NCI-H1105 (cell line): ENCODE data around the gene CDX4.
"Not testable (repeated sequence)": the region's sequence is repeated elsewhere in the genome, so short reads cannot be mapped to it uniquely, and the experiment has no call there.

Experiments
- DNase-seq: peaks from one replicate; lab custom pipeline; 2025; lab: John Stamatoyannopoulos, UW

The CDX4 gene

GRCh38 chrX:73446831-73447230 lies at the start of gene CDX4:
Gene CDX4, plus strand, starts transcription at chrX:73447053. Its CDS starts 201 bp downstream, at chrX:73447254.
- DNase-seq, result no peak

- no peak for DNase-seq
Observed at GRCh38 chrX:73398185-73398914, 48.5 kb upstream of the CDX4 start.

- DNase-seq, result no peak
Observed at GRCh38 chrX:73400136-73400748, 46.6 kb upstream of the CDX4 start.

- DNase-seq, result no peak
Observed at GRCh38 chrX:73401591-73402266, 45.1 kb upstream of the CDX4 start.

- DNase-seq, result no peak
Observed at GRCh38 chrX:73412930-73413329, 33.9 kb upstream of the CDX4 start.

- no peak for DNase-seq
Observed at GRCh38 chrX:73447311-73447794, 500 bp downstream of the CDX4 start.

- DNase-seq, result no peak
Observed at GRCh38 chrX:73448379-73448778, 1.5 kb downstream of the CDX4 start.

GRCh38 chrX:73455171-73455570 lies 8.3 kb downstream of the CDX4 start:
- no peak for DNase-seq

GRCh38 chrX:73457306-73457705 lies 10.5 kb downstream of the CDX4 start:
- no peak for DNase-seq

GRCh38 chrX:73468376-73468775 lies 21.5 kb downstream of the CDX4 start:
- DNase-seq, result no peak

- DNase-seq, result no peak
Observed at GRCh38 chrX:73478961-73479360, 32.1 kb downstream of the CDX4 start.

GRCh38 chrX:73481521-73481920 lies 34.7 kb downstream of the CDX4 start:
- DNase-seq, result no peak

GRCh38 chrX:73490661-73491060 lies 43.8 kb downstream of the CDX4 start:
- no peak for DNase-seq

- DNase-seq, result not testable (repeated sequence)
Observed at GRCh38 chrX:73492178-73492577, 45.3 kb downstream of the CDX4 start.
